Measurements from ENCODE around the gene HSD17B12.

Gene HSD17B12

GRCh38 chr11:43880640-43881159 is 200.2 kb downstream of the HSD17B12 start, which contains the start of gene ALKBH3:
ALKBH3 (plus strand) TSS chr11:43880831; CDS start chr11:43882653, 1,822 bp downstream.
- H3K27ac ChIP-seq: peak within 1 kb of the TSS; percentile 74 to 83

GRCh38 chr11:43892851-43893250 is 212.3 kb downstream of the HSD17B12 start:
- Histone ChIP-seq H3K4me3 (no peak overlapping the region), H3K27ac (peak overlapping the region; percentile 72)
- TF ChIP-seq CTCF (IDR thresholded peaks at IDR 0.05): no peak
- DNase-seq (ENCODE audit: low spot score): no peak

More at GRCh38 chr11:43880640-43881159, 200.2 kb downstream of the HSD17B12 start, which contains the start of gene ALKBH3:
- TF ChIP-seq CTCF (IDR thresholded peaks at IDR 0.05): no peak
- H3K4me3 ChIP-seq: peak within 1 kb of the TSS; percentile 90
- peak; percentile 93 for DNase-seq (ENCODE audit: low spot score)

- Histone ChIP-seq H3K27ac (peak overlapping the region; percentile 8 to 43), H3K4me3 (no peak overlapping the region)
Observed at GRCh38 chr11:43894546-43894945, 214.0 kb downstream of the HSD17B12 start.

GRCh38 chr11:43895601-43896000 is 215.1 kb downstream of the HSD17B12 start:
- DNase-seq (ENCODE audit: low spot score): no peak
- Histone ChIP-seq H3K27ac (peak overlapping the region; percentile 43 to 49), H3K4me3 (no peak overlapping the region)
- TF ChIP-seq CTCF (IDR thresholded peaks at IDR 0.05): no peak

More at GRCh38 chr11:43894546-43894945, 214.0 kb downstream of the HSD17B12 start:
- no peak for TF ChIP-seq CTCF (IDR thresholded peaks at IDR 0.05)
- no peak for DNase-seq (ENCODE audit: low spot score)

GRCh38 chr11:43898574-43898973 is 218.0 kb downstream of the HSD17B12 start:
- DNase-seq (ENCODE audit: low spot score): no peak
- H3K27ac ChIP-seq: no peak overlapping the region
- TF ChIP-seq CTCF (IDR thresholded peaks at IDR 0.05): no peak
- H3K4me3 ChIP-seq: no peak overlapping the region

- no peak for TF ChIP-seq CTCF (IDR thresholded peaks at IDR 0.05)
- no peak for DNase-seq (ENCODE audit: low spot score)
Observed at GRCh38 chr11:43899094-43899493, 218.6 kb downstream of the HSD17B12 start.

GRCh38 chr11:43901551-43901950 is 221.0 kb downstream of the HSD17B12 start:
- TF ChIP-seq CTCF (IDR thresholded peaks at IDR 0.05): no peak
- no peak overlapping the region for H3K4me3 ChIP-seq
- H3K27ac ChIP-seq: no peak overlapping the region
- no peak for DNase-seq (ENCODE audit: low spot score)

More at GRCh38 chr11:43899094-43899493, 218.6 kb downstream of the HSD17B12 start:
- H3K27ac ChIP-seq: no peak overlapping the region
- H3K4me3 ChIP-seq: no peak overlapping the region

All from coronary artery (tissue), 2 donors.